SK-N-SH (cell line): ENCODE results near the gene DDIT4. TPM values are rescaled to one million over a fixed set of nuclear protein-coding genes. Genes with fewer than 3 reads are reported as not detected.
A peak's percentile ranks its signal among the peaks of the same experiment; 100 is the strongest.
"Not testable (repeated sequence)": the region's sequence is repeated elsewhere in the genome, so short reads cannot be mapped to it uniquely, and the experiment has no call there.

Source experiments
- CTCF ChIA-PET: fragments of 300-600, 350-600 bp; formaldehyde crosslinking; extraction: SDS; loops from one replicate; lab custom pipeline; 2021; lab: Yijun Ruan, JAX
- POLR2A ChIA-PET: fragments of 350-600 bp; sonication (Branson Sonifier 250); formaldehyde crosslinking; extraction: SDS; loops from one replicate; lab custom pipeline; 2020; ENCODE audit warnings: antibody characterized with exemption, inconsistent platforms; lab: Yijun Ruan, JAX
- DNase-seq: peaks from one replicate; pipeline ENCODE4 v3.0.0; 2012
- H2AFZ ChIP-seq: fragments of 200-600 bp; sonication (generic); 2 replicates; pipeline ENCODE4 v1.8.1; 2016; ENCODE audit warnings: antibody characterized with exemption, mild to moderate bottlenecking, low read depth
- H3F3A ChIP-seq: fragments of 200-600 bp; sonication (generic); replicated peaks from 2 replicates; pipeline ENCODE3; 2016; ENCODE audit warnings: antibody characterized with exemption, mild to moderate bottlenecking; ENCODE audit not compliant: insufficient read depth
- H3K27ac ChIP-seq, 2 experiments: fragments of 200-500 bp in 1 of 2; fragments of 200-600 bp in 1 of 2; sonication (Bioruptor generic) in 1 of 2; sonication (generic), shearing (Covaris generic) in 1 of 2; 2 replicates each; pipeline versions ENCODE4 v1.5.1 to v1.6.1; 2014 to 2016; ENCODE audit warnings: low read depth in 2 of 2, inconsistent platforms in 1 of 2, low read length in 1 of 2, mild to moderate bottlenecking in 1 of 2, mixed read lengths in 1 of 2
- H3K27me3 ChIP-seq: fragments of 200-600 bp; sonication (generic), shearing (Covaris generic); 2 replicates; pipeline ENCODE4 v1.6.1; 2016; ENCODE audit warnings: mixed run types; ENCODE audit not compliant: insufficient read depth
- H3K36me3 ChIP-seq, 2 experiments: fragments of 200-500 bp in 1 of 2; fragments of 200-600 bp in 1 of 2; sonication (Bioruptor generic) in 1 of 2; sonication (generic) in 1 of 2; replicated peaks in 1 of 2; 2 replicates each; pipeline versions ENCODE3 to v1.5.1; 2014 to 2016; ENCODE audit warnings: low read length in 1 of 2, mild to moderate bottlenecking in 1 of 2; ENCODE audit not compliant: insufficient read depth in 2 of 2, control insufficient read depth in 1 of 2
- H3K4me1 ChIP-seq, 2 experiments: fragments of 200-500 bp in 1 of 2; fragments of 200-600 bp in 1 of 2; sonication (Bioruptor generic) in 1 of 2; sonication (generic), shearing (Covaris generic) in 1 of 2; 2 replicates each; pipeline versions ENCODE4 v1.5.1 to v1.6.1; 2014 to 2016; ENCODE audit warnings: low read depth in 1 of 2, low read length in 1 of 2, mixed run types in 1 of 2; ENCODE audit not compliant: insufficient read depth in 2 of 2, control insufficient read depth in 1 of 2
- H3K4me2 ChIP-seq: fragments of 200-600 bp; sonication (generic), shearing (Covaris generic); 2 replicates; pipeline ENCODE4 v1.6.1; 2017; ENCODE audit warnings: mixed run types
- H3K4me3 ChIP-seq, 2 experiments: fragments of 200-500 bp in 1 of 2; fragments of 200-600 bp in 1 of 2; sonication (Bioruptor generic) in 1 of 2; sonication (generic), shearing (Covaris generic) in 1 of 2; 2 replicates each; pipeline versions ENCODE4 v1.5.1 to v1.8.1; 2014 to 2016; ENCODE audit warnings: low read depth in 2 of 2, inconsistent platforms in 1 of 2, low read length in 1 of 2, mild to moderate bottlenecking in 1 of 2, mixed read lengths in 1 of 2, moderate library complexity in 1 of 2
- H3K79me2 ChIP-seq: fragments of 200-600 bp; sonication (generic); 2 replicates; pipeline ENCODE4 v1.8.1; 2017; ENCODE audit warnings: mild to moderate bottlenecking; ENCODE audit not compliant: insufficient read depth
- H3K9ac ChIP-seq: fragments of 200-600 bp; sonication (generic); 2 replicates; pipeline ENCODE4 v1.6.1; 2017; ENCODE audit warnings: mixed run types
- H3K9me2 ChIP-seq: fragments of 200-600 bp; sonication (generic); 2 replicates; pipeline ENCODE4 v1.6.1; 2017; ENCODE audit warnings: mixed run types
- H3K9me3 ChIP-seq: fragments of 200-600 bp; sonication (generic); 2 replicates; pipeline ENCODE4 v1.6.1; 2017; ENCODE audit warnings: mixed run types, mild to moderate bottlenecking, moderate library complexity
- H4K20me1 ChIP-seq: fragments of 200-600 bp; sonication (generic); 2 replicates; pipeline ENCODE4 v1.6.1; 2017; ENCODE audit warnings: mild to moderate bottlenecking, mixed run types; ENCODE audit not compliant: insufficient read depth
- FOSL2 ChIP-seq: IDR thresholded peaks from 2 replicates; pipeline ENCODE4 v1.4.0; 2012; ENCODE audit warnings: low read depth, mild to moderate bottlenecking, moderate library complexity, borderline replicate concordance
- FOXM1 ChIP-seq: IDR thresholded peaks from 2 replicates; pipeline ENCODE4 v1.4.0; 2012; ENCODE audit warnings: low read depth, mild to moderate bottlenecking
- GATA2 ChIP-seq: sonication (generic); formaldehyde crosslinking; IDR thresholded peaks from 2 replicates; pipeline ENCODE4 v1.5.0; 2020; ENCODE audit warnings: mild to moderate bottlenecking, missing genetic modification reagents
- MXI1 ChIP-seq: IDR thresholded peaks from 2 replicates; pipeline ENCODE4 v1.6.1; 2012; ENCODE audit warnings: mild to moderate bottlenecking, low read depth, low read length, improper control_type of control experiment
- POLR2AphosphoS5 ChIP-seq: IDR thresholded peaks from 2 replicates; pipeline ENCODE4 v1.6.1; 2012; ENCODE audit warnings: low read depth, low read length
- SIN3A ChIP-seq: IDR thresholded peaks from 2 replicates; pipeline ENCODE4 v1.6.1; 2012; ENCODE audit warnings: low read depth, mild to moderate bottlenecking, low read length, moderate library complexity, borderline replicate concordance
- SMC3 ChIP-seq: IDR thresholded peaks from 2 replicates; pipeline ENCODE4 v1.6.1; 2012; ENCODE audit warnings: low read depth, low read length, improper control_type of control experiment
- TEAD4 ChIP-seq: IDR thresholded peaks from 2 replicates; pipeline ENCODE4 v1.4.0; 2012; ENCODE audit warnings: mild to moderate bottlenecking, borderline replicate concordance; ENCODE audit not compliant: insufficient read depth
- YY1 ChIP-seq: IDR thresholded peaks from 2 replicates; pipeline ENCODE4 v1.4.0; 2012; ENCODE audit warnings: low read depth, mild to moderate bottlenecking
- WGBS: methylation state at CpG from one replicate; pipeline ENCODE4 v1.1.6; 2017; ENCODE audit warnings: low lambda C conversion rate; 5-methylcytosine and 5-hydroxymethylcytosine counted together
- polyA plus RNA-seq, 3 experiments: library from polyadenylated mRNA; depleted of rRNA; stranded (reverse); fragments of >200 nt; gene quantifications; 2 replicates each; pipeline ENCODE4 v1.2.3, GENCODE V29; 2012
- TF ChIP-seq, protein P1 (sequence below): fragments of 150-350 bp; IDR thresholded peaks from 2 replicates; pipeline ENCODE4 v1.6.1; 2017; ENCODE audit warnings: antibody characterized with exemption, low read length, low read depth, borderline replicate concordance
- TF ChIP-seq, protein P2 (sequence below): fragments of 150-350 bp; IDR thresholded peaks from 2 replicates; pipeline ENCODE4 v1.6.1; 2016; ENCODE audit warnings: mild to moderate bottlenecking, low read depth, low read length
- TF ChIP-seq, protein P3 (sequence below): IDR thresholded peaks from 2 replicates; pipeline ENCODE4 v1.6.1; 2012; ENCODE audit warnings: mild to moderate bottlenecking, low read depth, low read length, moderate library complexity
- TF ChIP-seq, protein P4 (sequence below): fragments of 200-600 bp; sonication (generic); IDR thresholded peaks from 2 replicates; pipeline ENCODE4 v1.6.1; 2017; ENCODE audit warnings: antibody characterized with exemption, mild to moderate bottlenecking, moderate library complexity

The DDIT4 gene
- polyA plus RNA-seq, 1 of the 3 experiments (the other 2 are of a cell fraction): 24.9 TPM

DNA sequence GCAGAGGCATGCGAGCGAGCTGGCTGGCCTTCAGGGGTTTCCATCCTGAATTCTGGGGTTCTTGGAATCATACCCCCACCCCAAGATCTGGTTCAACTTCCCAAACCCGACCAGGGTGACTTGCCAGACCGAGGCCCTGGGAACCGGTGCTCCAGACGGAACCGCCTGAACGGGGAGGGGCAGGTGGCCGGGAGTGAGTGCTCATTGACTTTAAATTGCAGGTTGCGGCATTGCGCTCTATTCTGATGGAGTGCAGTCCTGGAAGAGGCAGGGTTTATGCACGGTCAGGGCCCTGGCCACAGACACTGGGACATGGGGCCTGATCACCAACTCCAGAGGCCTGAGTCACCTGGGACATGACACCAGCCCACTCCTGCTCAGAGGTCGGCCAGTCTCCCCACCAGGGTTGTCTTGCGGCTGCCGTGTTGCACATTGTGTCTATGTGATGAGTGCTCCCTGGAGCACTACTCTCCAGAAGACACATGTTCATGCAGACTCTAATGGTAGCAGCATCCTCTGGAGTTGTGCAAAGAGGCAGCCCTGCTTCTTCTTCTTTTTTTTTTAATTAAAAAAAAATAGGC lies 5.8 kb upstream of the DDIT4 start (continued):
- TF ChIP-seq, protein P1, sequence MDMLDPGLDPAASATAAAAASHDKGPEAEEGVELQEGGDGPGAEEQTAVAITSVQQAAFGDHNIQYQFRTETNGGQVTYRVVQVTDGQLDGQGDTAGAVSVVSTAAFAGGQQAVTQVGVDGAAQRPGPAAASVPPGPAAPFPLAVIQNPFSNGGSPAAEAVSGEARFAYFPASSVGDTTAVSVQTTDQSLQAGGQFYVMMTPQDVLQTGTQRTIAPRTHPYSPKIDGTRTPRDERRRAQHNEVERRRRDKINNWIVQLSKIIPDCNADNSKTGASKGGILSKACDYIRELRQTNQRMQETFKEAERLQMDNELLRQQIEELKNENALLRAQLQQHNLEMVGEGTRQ: no peak
- TF ChIP-seq, protein P2, sequence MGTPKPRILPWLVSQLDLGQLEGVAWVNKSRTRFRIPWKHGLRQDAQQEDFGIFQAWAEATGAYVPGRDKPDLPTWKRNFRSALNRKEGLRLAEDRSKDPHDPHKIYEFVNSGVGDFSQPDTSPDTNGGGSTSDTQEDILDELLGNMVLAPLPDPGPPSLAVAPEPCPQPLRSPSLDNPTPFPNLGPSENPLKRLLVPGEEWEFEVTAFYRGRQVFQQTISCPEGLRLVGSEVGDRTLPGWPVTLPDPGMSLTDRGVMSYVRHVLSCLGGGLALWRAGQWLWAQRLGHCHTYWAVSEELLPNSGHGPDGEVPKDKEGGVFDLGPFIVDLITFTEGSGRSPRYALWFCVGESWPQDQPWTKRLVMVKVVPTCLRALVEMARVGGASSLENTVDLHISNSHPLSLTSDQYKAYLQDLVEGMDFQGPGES: no peak
- no peak for TF ChIP-seq TEAD4

DNA sequence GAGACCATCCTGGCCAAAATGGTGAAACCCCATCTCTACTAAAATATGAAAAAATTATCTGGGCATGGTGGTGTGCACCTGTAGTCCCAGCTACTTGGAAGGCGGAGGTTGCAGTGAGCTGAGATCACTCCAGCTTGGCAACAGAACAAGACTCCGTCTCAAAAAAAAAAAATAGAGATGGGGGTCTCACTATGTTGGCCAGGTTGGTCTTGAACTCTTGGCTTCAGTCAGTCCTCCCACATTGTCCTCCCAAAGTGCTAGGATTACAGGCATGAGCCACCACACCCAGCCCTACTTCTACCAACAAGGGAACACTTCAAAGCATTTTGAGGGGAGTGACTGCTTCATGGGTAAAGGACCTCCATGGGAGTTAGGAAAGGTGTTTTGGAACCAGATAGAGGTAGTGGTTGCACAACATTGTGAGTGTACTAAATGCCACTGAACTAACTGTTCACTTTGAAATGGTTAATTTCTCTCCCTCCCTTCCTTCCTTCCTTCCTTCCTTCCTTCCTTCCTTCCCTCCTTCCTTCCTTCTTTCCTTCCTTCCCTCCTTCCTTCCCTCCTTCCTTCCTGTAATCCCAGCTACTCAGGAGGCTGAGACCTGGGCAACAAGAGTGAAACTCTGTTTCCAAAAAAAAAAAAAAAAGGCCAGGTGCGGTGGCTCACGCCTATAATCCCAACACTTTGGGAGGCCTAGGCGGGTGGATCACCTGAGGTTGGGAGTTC lies 5.1 kb upstream of the DDIT4 start:
- H3K27ac ChIP-seq, H3K27me3 ChIP-seq, DNase-seq, H3K9ac ChIP-seq, H2AFZ ChIP-seq, H4K20me1 ChIP-seq, H3K4me3 ChIP-seq, H3K4me2 ChIP-seq, H3K79me2 ChIP-seq, H3K36me3 ChIP-seq, H3K9me2 ChIP-seq, H3K9me3 ChIP-seq: not testable (repeated sequence)
- H3F3A ChIP-seq: peaks cover 10% of the 10 kb centered on the region
- ChIA-PET CTCF (interaction anchor here (0.7 to 1.5 kb wide), 4 partner anchors 9 to 1871 kb away, joined by 3 to 5 read pairs (median 3); no protein-coding TSS in a partner anchor), POLR2A (interaction anchor here (1.9 kb wide), 1 partner anchor 8 kb away, joined by 10 read pairs; no protein-coding TSS in a partner anchor)
- H3K4me1 ChIP-seq: peaks cover 5 to 18% of the 10 kb centered on the region in 2 experiments; a peak in 3 of 4 replicates
- WGBS: 98% methylated on average over 5 of the region's 5 CpGs

DNA sequence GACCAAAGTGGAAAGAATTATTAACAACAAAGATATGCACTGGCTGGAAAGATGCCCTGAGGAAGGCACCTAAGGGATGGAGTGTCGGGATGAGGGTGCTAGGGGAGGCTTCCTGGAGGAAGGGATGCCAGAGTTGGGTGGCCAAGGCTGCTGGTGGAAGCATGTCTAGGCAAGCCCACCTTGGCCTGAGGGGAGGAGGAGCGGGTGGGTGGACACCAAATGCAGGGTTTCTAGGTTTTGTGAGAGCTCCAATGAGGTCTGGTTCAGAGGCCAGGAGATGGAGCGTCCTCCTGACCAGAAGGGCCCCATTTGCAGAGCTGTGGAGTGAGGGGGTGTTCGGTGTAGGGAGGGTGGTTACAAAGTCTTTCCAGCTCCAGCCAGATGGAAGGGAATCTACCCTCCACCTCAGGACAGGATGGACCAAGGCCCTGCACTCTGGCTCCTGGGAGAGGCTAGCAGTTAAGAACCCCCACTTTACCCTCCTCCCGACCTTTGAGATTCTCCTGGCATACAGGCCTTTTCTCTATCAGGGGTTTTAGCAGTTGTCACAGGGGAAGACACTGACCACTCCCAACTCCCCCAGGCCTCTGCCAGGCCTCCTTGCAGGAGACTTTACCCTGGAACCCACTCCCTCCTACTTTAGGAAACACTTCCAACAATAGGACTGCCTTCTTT lies 3.0 kb upstream of the DDIT4 start:
- Histone ChIP-seq H3K4me2 (no peak overlapping the region), H3K79me2 (peaks cover 6% of the 10 kb centered on the region; the same call in 1 of the 2 replicates), H3K9ac (no peak overlapping the region), H2AFZ (no peak overlapping the region), H3K27ac (peak overlapping the region in 1 of 2 experiments; percentile 8; a peak in 1 of 4 replicates), H3K36me3 (peaks cover 6 to 9% of the 10 kb centered on the region in 2 experiments), H3K9me2 (no peaks in the 10 kb centered on the region), H4K20me1 (peaks cover 15% of the 10 kb centered on the region), H3K9me3 (no peaks in the 10 kb centered on the region), H3F3A (peaks cover 10% of the 10 kb centered on the region), H3K27me3 (no peaks in the 10 kb centered on the region), H3K4me3 (no peak overlapping the region), H3K4me1 (peaks cover 14 to 25% of the 10 kb centered on the region in 2 experiments; a peak in 3 of 4 replicates)
- DNase-seq: no peak
- ChIA-PET CTCF (interaction anchor here (0.9 to 7.8 kb wide), 4 partner anchors 8 to 40 kb away, joined by 3 to 70 read pairs (median 6); no protein-coding TSS in a partner anchor), POLR2A (interaction anchor here (0.6 to 1.9 kb wide), 2 partner anchors 10 to 459 kb away, joined by 3 to 10 read pairs; no protein-coding TSS in a partner anchor)
- TF ChIP-seq POLR2AphosphoS5 (no peak), YY1 (no peak), FOSL2 (no peak), SMC3 (no peak), GATA2 (CRISPR knock-in tag) (no peak), FOXM1 (no peak), MXI1 (no peak), SIN3A (no peak)
- TF ChIP-seq, protein P3, sequence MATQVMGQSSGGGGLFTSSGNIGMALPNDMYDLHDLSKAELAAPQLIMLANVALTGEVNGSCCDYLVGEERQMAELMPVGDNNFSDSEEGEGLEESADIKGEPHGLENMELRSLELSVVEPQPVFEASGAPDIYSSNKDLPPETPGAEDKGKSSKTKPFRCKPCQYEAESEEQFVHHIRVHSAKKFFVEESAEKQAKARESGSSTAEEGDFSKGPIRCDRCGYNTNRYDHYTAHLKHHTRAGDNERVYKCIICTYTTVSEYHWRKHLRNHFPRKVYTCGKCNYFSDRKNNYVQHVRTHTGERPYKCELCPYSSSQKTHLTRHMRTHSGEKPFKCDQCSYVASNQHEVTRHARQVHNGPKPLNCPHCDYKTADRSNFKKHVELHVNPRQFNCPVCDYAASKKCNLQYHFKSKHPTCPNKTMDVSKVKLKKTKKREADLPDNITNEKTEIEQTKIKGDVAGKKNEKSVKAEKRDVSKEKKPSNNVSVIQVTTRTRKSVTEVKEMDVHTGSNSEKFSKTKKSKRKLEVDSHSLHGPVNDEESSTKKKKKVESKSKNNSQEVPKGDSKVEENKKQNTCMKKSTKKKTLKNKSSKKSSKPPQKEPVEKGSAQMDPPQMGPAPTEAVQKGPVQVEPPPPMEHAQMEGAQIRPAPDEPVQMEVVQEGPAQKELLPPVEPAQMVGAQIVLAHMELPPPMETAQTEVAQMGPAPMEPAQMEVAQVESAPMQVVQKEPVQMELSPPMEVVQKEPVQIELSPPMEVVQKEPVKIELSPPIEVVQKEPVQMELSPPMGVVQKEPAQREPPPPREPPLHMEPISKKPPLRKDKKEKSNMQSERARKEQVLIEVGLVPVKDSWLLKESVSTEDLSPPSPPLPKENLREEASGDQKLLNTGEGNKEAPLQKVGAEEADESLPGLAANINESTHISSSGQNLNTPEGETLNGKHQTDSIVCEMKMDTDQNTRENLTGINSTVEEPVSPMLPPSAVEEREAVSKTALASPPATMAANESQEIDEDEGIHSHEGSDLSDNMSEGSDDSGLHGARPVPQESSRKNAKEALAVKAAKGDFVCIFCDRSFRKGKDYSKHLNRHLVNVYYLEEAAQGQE: no peak
- TF ChIP-seq, protein P4, sequence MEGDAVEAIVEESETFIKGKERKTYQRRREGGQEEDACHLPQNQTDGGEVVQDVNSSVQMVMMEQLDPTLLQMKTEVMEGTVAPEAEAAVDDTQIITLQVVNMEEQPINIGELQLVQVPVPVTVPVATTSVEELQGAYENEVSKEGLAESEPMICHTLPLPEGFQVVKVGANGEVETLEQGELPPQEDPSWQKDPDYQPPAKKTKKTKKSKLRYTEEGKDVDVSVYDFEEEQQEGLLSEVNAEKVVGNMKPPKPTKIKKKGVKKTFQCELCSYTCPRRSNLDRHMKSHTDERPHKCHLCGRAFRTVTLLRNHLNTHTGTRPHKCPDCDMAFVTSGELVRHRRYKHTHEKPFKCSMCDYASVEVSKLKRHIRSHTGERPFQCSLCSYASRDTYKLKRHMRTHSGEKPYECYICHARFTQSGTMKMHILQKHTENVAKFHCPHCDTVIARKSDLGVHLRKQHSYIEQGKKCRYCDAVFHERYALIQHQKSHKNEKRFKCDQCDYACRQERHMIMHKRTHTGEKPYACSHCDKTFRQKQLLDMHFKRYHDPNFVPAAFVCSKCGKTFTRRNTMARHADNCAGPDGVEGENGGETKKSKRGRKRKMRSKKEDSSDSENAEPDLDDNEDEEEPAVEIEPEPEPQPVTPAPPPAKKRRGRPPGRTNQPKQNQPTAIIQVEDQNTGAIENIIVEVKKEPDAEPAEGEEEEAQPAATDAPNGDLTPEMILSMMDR: no peak
- 98% methylated on average over 5 of the region's 5 CpGs for WGBS
